Naive B cell (primary cell): ENCODE results near the gene JAG2. TPM values are rescaled to one million over a fixed set of nuclear protein-coding genes. Genes with fewer than 3 reads are reported as not detected.

Source experiments
- ATAC-seq, 2 donors: fragments of 150-1000 bp; cut with Tn5 transposase; 2 replicates each; pipeline ENCODE4 v1.10.0; 2021; ENCODE audit warnings: low read depth in 2 of 2, mild to moderate bottlenecking in 2 of 2, moderate library complexity in 2 of 2
- DNase-seq: peaks from one replicate; pipeline ENCODE4 v3.0.0; 2022
- H3K27ac Mint-ChIP-seq, 6 donors: one replicate each; pipeline ENCODE4 v1.8.0; 2020 to 2022; ENCODE audit warnings: mild to moderate bottlenecking in 6 of 6, mixed read lengths in 6 of 6, moderate library complexity in 5 of 6, inconsistent platforms in 2 of 6
- H3K27me3 Mint-ChIP-seq, 3 donors: one replicate each; pipeline ENCODE4 v1.8.0; 2021 to 2022; ENCODE audit warnings: mixed read lengths in 3 of 3, mild to moderate bottlenecking in 1 of 3
- H3K36me3 Mint-ChIP-seq, 2 donors: one replicate each; pipeline ENCODE4 v1.8.0; 2020 to 2022; ENCODE audit warnings: mixed read lengths in 2 of 2, inconsistent platforms in 1 of 2, mild to moderate bottlenecking in 1 of 2
- H3K4me1 Mint-ChIP-seq, 3 donors: one replicate each; pipeline ENCODE4 v1.8.0; 2020 to 2022; ENCODE audit warnings: mixed read lengths in 3 of 3, inconsistent platforms in 1 of 3, mild to moderate bottlenecking in 1 of 3, moderate library complexity in 1 of 3
- H3K4me3 Mint-ChIP-seq, 8 donors: one replicate each; pipeline ENCODE4 v1.8.0; 2020 to 2022; ENCODE audit warnings: mild to moderate bottlenecking in 8 of 8, mixed read lengths in 8 of 8, moderate library complexity in 8 of 8, inconsistent platforms in 2 of 8
- H3K9me3 Mint-ChIP-seq, 7 donors: one replicate each; pipeline ENCODE4 v1.8.0; 2020 to 2022; ENCODE audit warnings: mixed read lengths in 7 of 7, mild to moderate bottlenecking in 5 of 7, inconsistent platforms in 2 of 7, moderate library complexity in 1 of 7
- polyA plus RNA-seq, 6 donors: library from polyadenylated mRNA; unstranded; fragments of 300-500 nt; fragmentation: Illumina TruSeq; gene quantifications; one replicate each; pipeline ENCODE4 v1.2.3, GENCODE V29; 2021; ENCODE audit warnings: low read depth in 6 of 6

The JAG2 gene
- polyA plus RNA-seq, 6 donors from 2014 or later = not detected

GRCh38 chr14:105173901-105174894, 5.6 kb upstream of the JAG2 start:
- Mint-ChIP-seq H3K27me3 (peaks cover 5 to 40% (median 24%) of the 10 kb centered on the region in 3 donors), H3K36me3 (peaks cover 0 to 7% of the 10 kb centered on the region in 2 donors), H3K9me3 (no peaks in the 10 kb centered on the region), H3K4me1 (peaks cover 16 to 25% (median 18%) of the 10 kb centered on the region in 3 donors), H3K27ac (peak overlapping the region in 4 of 6 donors; percentile 36 to 67 (median 58)), H3K4me3 (peak overlapping the region in 3 of 8 donors; percentile 31 to 64 (median 53))
- DNase-seq = peak; percentile 41
- peak; percentile 80 to 84 for ATAC-seq

GRCh38 chr14:105173145-105173544, 4.6 kb upstream of the JAG2 start:
- DNase-seq (no peak), ATAC-seq (no peak)
- H3K36me3 Mint-ChIP-seq = peaks cover 0 to 7% of the 10 kb centered on the region in 2 donors
- H3K4me3 Mint-ChIP-seq = no peak overlapping the region
- H3K27ac Mint-ChIP-seq = peak overlapping the region in 2 of 6 donors; percentile 16 to 54
- no peaks in the 10 kb centered on the region for H3K9me3 Mint-ChIP-seq
- peaks cover 5 to 43% (median 25%) of the 10 kb centered on the region in 3 donors for H3K27me3 Mint-ChIP-seq
- peaks cover 16 to 25% (median 20%) of the 10 kb centered on the region in 3 donors for H3K4me1 Mint-ChIP-seq

GRCh38 chr14:105172476-105172875, 3.9 kb upstream of the JAG2 start:
- H3K9me3 Mint-ChIP-seq = no peaks in the 10 kb centered on the region
- no peak overlapping the region for H3K27ac Mint-ChIP-seq
- no peak for ATAC-seq

GRCh38 chr14:105171004-105171673, 2.6 kb upstream of the JAG2 start:
- H3K9me3 Mint-ChIP-seq = no peaks in the 10 kb centered on the region
- peak overlapping the region in 1 of 8 donors; percentile 21 for H3K4me3 Mint-ChIP-seq
- ATAC-seq = no peak
- no peak overlapping the region for H3K27ac Mint-ChIP-seq
- DNase-seq = no peak
- H3K4me1 Mint-ChIP-seq = peaks cover 16 to 22% (median 17%) of the 10 kb centered on the region in 3 donors
- H3K36me3 Mint-ChIP-seq = peaks cover 0 to 7% of the 10 kb centered on the region in 2 donors
- peaks cover 5 to 43% (median 25%) of the 10 kb centered on the region in 3 donors for H3K27me3 Mint-ChIP-seq

More at GRCh38 chr14:105172476-105172875, 3.9 kb upstream of the JAG2 start:
- Mint-ChIP-seq H3K36me3 (peaks cover 0 to 7% of the 10 kb centered on the region in 2 donors), H3K4me1 (peaks cover 16 to 25% (median 20%) of the 10 kb centered on the region in 3 donors), H3K4me3 (peak overlapping the region in 1 of 8 donors; percentile 1), H3K27me3 (peaks cover 5 to 43% (median 25%) of the 10 kb centered on the region in 3 donors)
- DNase-seq = no peak

GRCh38 chr14:105169776-105170655, 1.4 kb upstream of the JAG2 start:
- H3K27ac Mint-ChIP-seq = peak overlapping the region in 4 of 6 donors; percentile 61 to 88 (median 76)
- H3K9me3 Mint-ChIP-seq = no peaks in the 10 kb centered on the region
- H3K36me3 Mint-ChIP-seq = peaks cover 0 to 7% of the 10 kb centered on the region in 2 donors
- H3K4me1 Mint-ChIP-seq = peaks cover 16 to 22% (median 22%) of the 10 kb centered on the region in 3 donors
- DNase-seq (no peak), ATAC-seq (no peak)
- peaks cover 5 to 41% (median 25%) of the 10 kb centered on the region in 3 donors for H3K27me3 Mint-ChIP-seq
- peak overlapping the region; percentile 54 to 89 (median 77) for H3K4me3 Mint-ChIP-seq

- peaks cover 5 to 37% (median 25%) of the 10 kb centered on the region in 3 donors for H3K27me3 Mint-ChIP-seq
- H3K27ac Mint-ChIP-seq = peak overlapping the region in 1 of 6 donors; percentile 61
- peaks cover 11 to 18% (median 17%) of the 10 kb centered on the region in 3 donors for H3K4me1 Mint-ChIP-seq
- ATAC-seq (peak; percentile 44), DNase-seq (peak; percentile 40)
- peaks cover 0 to 7% of the 10 kb centered on the region in 2 donors for H3K36me3 Mint-ChIP-seq
- no peaks in the 10 kb centered on the region for H3K9me3 Mint-ChIP-seq
- H3K4me3 Mint-ChIP-seq = peak overlapping the region in 7 of 8 donors; percentile 54 to 89 (median 80)
Measured at GRCh38 chr14:105168979-105169507, 467 bp upstream of the JAG2 start.

- Mint-ChIP-seq H3K36me3 (peaks cover 0 to 7% of the 10 kb centered on the region in 2 donors), H3K4me1 (peaks cover 11 to 17% (median 14%) of the 10 kb centered on the region in 3 donors), H3K9me3 (no peaks in the 10 kb centered on the region), H3K27ac (no peak overlapping the region), H3K27me3 (peaks cover 5 to 32% (median 25%) of the 10 kb centered on the region in 3 donors), H3K4me3 (peak overlapping the region in 6 of 8 donors; percentile 51 to 79 (median 63))
- DNase-seq (no peak), ATAC-seq (no peak)
Measured at GRCh38 chr14:105168093-105168420, 519 bp downstream of the JAG2 start.

GRCh38 chr14:105167303-105168092, 1.1 kb downstream of the JAG2 start:
- ATAC-seq (peak; percentile 26 to 38), DNase-seq (peak; percentile 17)
- Mint-ChIP-seq H3K9me3 (no peaks in the 10 kb centered on the region), H3K4me1 (peaks cover 11 to 17% (median 14%) of the 10 kb centered on the region in 3 donors), H3K36me3 (peaks cover 0 to 7% of the 10 kb centered on the region in 2 donors), H3K27ac (no peak overlapping the region), H3K27me3 (peaks cover 5 to 31% (median 25%) of the 10 kb centered on the region in 3 donors), H3K4me3 (peak overlapping the region in 6 of 8 donors; percentile 51 to 80 (median 63))

GRCh38 chr14:105166571-105167302, 1.8 kb downstream of the JAG2 start:
- DNase-seq (no peak), ATAC-seq (no peak)
- no peaks in the 10 kb centered on the region for H3K9me3 Mint-ChIP-seq
- H3K27me3 Mint-ChIP-seq = peaks cover 5 to 28% (median 21%) of the 10 kb centered on the region in 3 donors
- peaks cover 0 to 7% of the 10 kb centered on the region in 2 donors for H3K36me3 Mint-ChIP-seq
- peak overlapping the region; percentile 18 to 84 (median 60) for H3K4me3 Mint-ChIP-seq
- H3K27ac Mint-ChIP-seq = no peak overlapping the region
- peaks cover 9 to 17% (median 14%) of the 10 kb centered on the region in 3 donors for H3K4me1 Mint-ChIP-seq

- H3K27me3 Mint-ChIP-seq = peaks cover 5 to 25% (median 17%) of the 10 kb centered on the region in 3 donors
- H3K36me3 Mint-ChIP-seq = peaks cover 0 to 7% of the 10 kb centered on the region in 2 donors
- no peaks in the 10 kb centered on the region for H3K9me3 Mint-ChIP-seq
- peak overlapping the region in 2 of 8 donors; percentile 12 to 61 for H3K4me3 Mint-ChIP-seq
- ATAC-seq = no peak
- no peak overlapping the region for H3K27ac Mint-ChIP-seq
- H3K4me1 Mint-ChIP-seq = peaks cover 7 to 17% (median 14%) of the 10 kb centered on the region in 3 donors
- DNase-seq = no peak
Measured at GRCh38 chr14:105165761-105166485, 2.7 kb downstream of the JAG2 start.
